Panc1 (cell line): ENCODE data around the gene CCBE1. TPM values are rescaled to one million over a fixed set of nuclear protein-coding genes. Genes with fewer than 3 reads are reported as not detected.

Experiments
- ATAC-seq: fragments of 200-7000 bp; cut with Tn5 transposase; 2 replicates; pipeline ENCODE4 v1.9.1; 2020; ENCODE audit warnings: mild to moderate bottlenecking, moderate library complexity
- BruUV-seq: library from RNA; stranded (reverse); fragments of 400-500 nt; replicated peaks from 2 replicates; lab custom pipeline; 2021; lab: Mats Ljungman, UMichigan
- CTCF ChIA-PET: fragments of 300-600 bp; sonication (Branson Sonifier 250); formaldehyde crosslinking; loops from one replicate; lab custom pipeline; 2022; ENCODE audit warnings: antibody characterized with exemption; lab: Charles Lee
- POLR2A ChIA-PET: fragments of 300-600 bp; sonication (Branson Sonifier 250); formaldehyde crosslinking; loops from one replicate; lab custom pipeline; 2022; ENCODE audit warnings: antibody characterized with exemption; lab: Charles Lee
- DNase-seq: peaks from one replicate; pipeline ENCODE4 v3.0.0-alpha.2; 2010; ENCODE audit warnings: low read depth, low spot score
- H3K27ac ChIP-seq: 2 replicates; pipeline ENCODE4 v1.5.1; 2011; ENCODE audit warnings: mild to moderate bottlenecking, low read length, inconsistent platforms
- H3K27me3 ChIP-seq: fragments of 200-500 bp; sonication (Bioruptor generic); 2 replicates; pipeline ENCODE4 v1.6.0; 2014; ENCODE audit warnings: low read length, inconsistent platforms; ENCODE audit not compliant: control insufficient read depth, insufficient read depth
- H3K36me3 ChIP-seq: fragments of 200-500 bp; sonication (Bioruptor generic); 2 replicates; pipeline ENCODE4 v1.5.1; 2014; ENCODE audit warnings: inconsistent platforms, mild to moderate bottlenecking, low read length, moderate library complexity; ENCODE audit not compliant: control insufficient read depth, insufficient read depth
- H3K4me1 ChIP-seq: 2 replicates; pipeline ENCODE4 v1.5.1; 2011; ENCODE audit warnings: inconsistent platforms, mild to moderate bottlenecking, low read length, moderate library complexity; ENCODE audit not compliant: control insufficient read depth, insufficient read depth
- H3K4me3 ChIP-seq, 2 experiments: 2 replicates each; pipeline ENCODE4 v1.5.1; 2011 to 2012; ENCODE audit warnings: low read depth in 2 of 2, low read length in 2 of 2, mild to moderate bottlenecking in 2 of 2, inconsistent platforms in 1 of 2, moderate library complexity in 1 of 2
- H3K9me3 ChIP-seq: fragments of 200-500 bp; sonication (Bioruptor generic); 2 replicates; pipeline ENCODE4 v1.5.1; 2014; ENCODE audit warnings: low read depth, mild to moderate bottlenecking, inconsistent platforms, low read length, moderate library complexity; ENCODE audit not compliant: control insufficient read depth, insufficient read depth
- CTCF ChIP-seq: fragments of 450-650 bp; IDR thresholded peaks from 2 replicates; pipeline ENCODE4 v1.5.1; 2017; ENCODE audit warnings: mild to moderate bottlenecking
- POLR2AphosphoS5 ChIP-seq: IDR thresholded peaks from 2 replicates; pipeline ENCODE4 v1.6.1; 2012; ENCODE audit warnings: mild to moderate bottlenecking, low read depth, low read length, moderate library complexity
- REST ChIP-seq, 2 experiments: IDR thresholded peaks; 2 replicates each; pipeline ENCODE4 v1.6.1; 2011 to 2012; ENCODE audit warnings: low read depth in 2 of 2, control low read depth in 1 of 2, low read length in 1 of 2, mild to moderate bottlenecking in 1 of 2, moderate library complexity in 1 of 2; ENCODE audit not compliant: insufficient read depth in 1 of 2
- SIN3A ChIP-seq: IDR thresholded peaks from 2 replicates; pipeline ENCODE4 v1.6.1; 2012; ENCODE audit warnings: low read depth, mild to moderate bottlenecking, low read length, moderate library complexity, borderline replicate concordance; ENCODE audit not compliant: insufficient read depth
- TCF7L2 ChIP-seq: IDR thresholded peaks from 2 replicates; pipeline ENCODE4 v1.6.1; 2011; ENCODE audit warnings: mild to moderate bottlenecking, low read depth, low read length, inconsistent platforms
- in situ Hi-C: cut with HindIII; loops from 2 replicates; pipeline ENCODE4 v1.10.0; 2016; ENCODE audit warnings: low sequenced_read_pairs, low pct_unique_long_range_greater_than_20kb
- intact Hi-C: fragments of 100-400 bp; cut with micrococcal nuclease; formaldehyde crosslinking; loops from one replicate; pipeline ENCODE4 v1.10.0; 2022; ENCODE audit not compliant: unreplicated experiment
- total RNA-seq: library from RNA; stranded (reverse); gene quantifications from one replicate; pipeline ENCODE4 v1.2.1, GENCODE V29; 2021; ENCODE audit not compliant: unreplicated experiment

CCBE1 gene
- total RNA-seq, 1 experiment from 2014 or later: 0.13 TPM

GRCh38 chr18:59656373-59656887 is 40.8 kb downstream of the CCBE1 start:
- Histone ChIP-seq H3K4me3 (no peak overlapping the region), H3K27ac (no peak overlapping the region), H3K27me3 (no peaks in the 10 kb centered on the region; the same call in 1 of the 2 replicates), H3K36me3 (no peaks in the 10 kb centered on the region), H3K4me1 (no peaks in the 10 kb centered on the region), H3K9me3 (no peaks in the 10 kb centered on the region)
- no peak for TF ChIP-seq SIN3A
- no peak for TF ChIP-seq REST (IDR thresholded peaks at IDR 0.05; ENCODE audit: insufficient read depth in 1 of 2, low read depth in 2 of 2, low read length in 1 of 2)
- no peak for TF ChIP-seq POLR2AphosphoS5
- no peak for TF ChIP-seq TCF7L2
- TF ChIP-seq CTCF: no peak
- intact Hi-C loops: no loop called here
- POLR2A ChIA-PET: no interaction called here
- DNase-seq: no peak
- CTCF ChIA-PET: no interaction called here
- in situ Hi-C loops: no loop called here
- no peak for ATAC-seq
- no TSS peak for BruUV-seq

DNA sequence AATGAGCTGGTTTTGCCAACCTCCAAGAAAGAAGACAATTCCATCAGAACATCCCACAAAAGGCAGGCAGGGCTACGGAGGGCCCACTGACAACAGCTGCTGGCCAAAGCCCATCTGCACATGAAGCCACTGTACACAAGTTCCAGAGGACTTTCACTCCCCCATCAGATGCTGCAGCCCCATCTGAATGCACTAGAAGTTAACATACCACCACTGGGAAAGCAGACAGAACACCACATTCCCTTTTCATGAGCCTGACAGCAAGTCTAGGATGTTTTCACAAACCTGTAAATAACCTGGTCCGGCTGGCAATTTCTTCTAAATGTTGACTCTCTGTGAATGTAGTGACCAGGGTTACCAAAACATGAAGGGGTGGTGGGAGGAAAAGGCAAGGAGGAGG is 41.5 kb downstream of the CCBE1 start:
- Histone ChIP-seq H3K4me3 (no peak overlapping the region), H3K27ac (no peak overlapping the region), H3K27me3 (no peaks in the 10 kb centered on the region; the same call in 1 of the 2 replicates), H3K9me3 (no peaks in the 10 kb centered on the region), H3K36me3 (no peaks in the 10 kb centered on the region), H3K4me1 (no peaks in the 10 kb centered on the region)
- CTCF ChIA-PET: no interaction called here
- BruUV-seq: no TSS peak
- no peak for TF ChIP-seq CTCF
- TF ChIP-seq POLR2AphosphoS5: no peak
- no peak for TF ChIP-seq REST (IDR thresholded peaks at IDR 0.05; ENCODE audit: insufficient read depth in 1 of 2, low read depth in 2 of 2, low read length in 1 of 2)
- no peak for TF ChIP-seq SIN3A
- TF ChIP-seq TCF7L2: no peak
- ATAC-seq (no peak), DNase-seq (no peak)
- in situ Hi-C loops (no loop called here), intact Hi-C loops (no loop called here)
- POLR2A ChIA-PET: no interaction called here
